KMS-11 (cell line): ENCODE data around the gene AMPD2.

Experiments
- H2AFZ ChIP-seq: fragments of 200-600 bp; sonication (generic); 2 replicates; pipeline ENCODE4 v1.6.1; 2016; ENCODE audit warnings: antibody characterized with exemption, mixed run types, low read depth
- H3K27ac ChIP-seq: fragments of 200-600 bp; sonication (generic); 2 replicates; pipeline ENCODE4 v1.6.1; 2016; ENCODE audit warnings: mild to moderate bottlenecking, mixed run types
- H3K27me3 ChIP-seq: fragments of 200-600 bp; sonication (generic); 2 replicates; pipeline ENCODE4 v1.6.1; 2017; ENCODE audit warnings: mild to moderate bottlenecking, low read depth, mixed run types, moderate library complexity; ENCODE audit not compliant: insufficient read depth
- H3K36me3 ChIP-seq: fragments of 200-600 bp; sonication (generic); 2 replicates; pipeline ENCODE4 v1.6.1; 2017; ENCODE audit warnings: mild to moderate bottlenecking, mixed run types; ENCODE audit not compliant: insufficient read depth
- H3K4me1 ChIP-seq: fragments of 200-600 bp; sonication (generic); 2 replicates; pipeline ENCODE4 v1.6.1; 2016; ENCODE audit warnings: mild to moderate bottlenecking, low read depth, mixed run types; ENCODE audit not compliant: poor library complexity, severe bottlenecking
- H3K4me2 ChIP-seq: fragments of 200-600 bp; sonication (generic); 2 replicates; pipeline ENCODE4 v1.7.0; 2016; ENCODE audit warnings: mild to moderate bottlenecking, mixed run types
- H3K4me3 ChIP-seq: fragments of 200-600 bp; sonication (generic); IDR thresholded peaks from 2 replicates; pipeline ENCODE4 v1.6.1; 2017; ENCODE audit warnings: low read depth, low read length, mixed read lengths; ENCODE audit not compliant: insufficient read depth
- H3K79me2 ChIP-seq: fragments of 200-600 bp; sonication (generic); 2 replicates; pipeline ENCODE4 v1.6.1; 2016; ENCODE audit warnings: low read depth, mixed run types; ENCODE audit not compliant: insufficient read depth
- H3K9ac ChIP-seq: fragments of 200-600 bp; sonication (generic); 2 replicates; pipeline ENCODE4 v1.6.1; 2016; ENCODE audit warnings: mild to moderate bottlenecking, mixed run types
- H4K20me1 ChIP-seq: fragments of 200-600 bp; sonication (generic); 2 replicates; pipeline ENCODE4 v1.6.1; 2016; ENCODE audit warnings: mild to moderate bottlenecking, mixed run types; ENCODE audit not compliant: insufficient read depth
- CTCF ChIP-seq: fragments of 200-600 bp; sonication (generic); conservative IDR thresholded peaks from 2 replicates; pipeline ENCODE4 v1.6.1; 2017; ENCODE audit warnings: low read depth, mild to moderate bottlenecking, antibody characterized with exemption, low read length, moderate library complexity, mixed read lengths

Gene AMPD2

GRCh38 chr1:109623601-109624161 lies 4.0 kb downstream of the AMPD2 start:
- no peaks in the 10 kb centered on the region for H3K27me3 ChIP-seq
- H4K20me1 ChIP-seq: no peaks in the 10 kb centered on the region
- H2AFZ ChIP-seq: no peak overlapping the region
- peaks cover 48% of the 10 kb centered on the region for H3K79me2 ChIP-seq
- H3K4me3 ChIP-seq: no peak overlapping the region
- no peak overlapping the region for H3K27ac ChIP-seq
- H3K4me1 ChIP-seq: peaks cover 16% of the 10 kb centered on the region
- no peak for TF ChIP-seq CTCF
- peaks cover 13% of the 10 kb centered on the region; the same call in 1 of the 2 replicates for H3K36me3 ChIP-seq
- H3K4me2 ChIP-seq: no peak overlapping the region
- no peak overlapping the region for H3K9ac ChIP-seq

- Histone ChIP-seq H3K36me3 (peaks cover 15% of the 10 kb centered on the region; the same call in 1 of the 2 replicates), H3K4me3 (no peak overlapping the region), H3K27me3 (no peaks in the 10 kb centered on the region), H3K79me2 (peaks cover 48% of the 10 kb centered on the region), H4K20me1 (no peaks in the 10 kb centered on the region), H2AFZ (no peak overlapping the region), H3K27ac (no peak overlapping the region), H3K4me2 (no peak overlapping the region), H3K9ac (no peak overlapping the region), H3K4me1 (peaks cover 9% of the 10 kb centered on the region)
- TF ChIP-seq CTCF: no peak
Observed at GRCh38 chr1:109624201-109625010, 4.8 kb downstream of the AMPD2 start.

GRCh38 chr1:109625176-109625575 lies 5.5 kb downstream of the AMPD2 start:
- Histone ChIP-seq H3K79me2 (peaks cover 43% of the 10 kb centered on the region), H2AFZ (no peak overlapping the region), H4K20me1 (no peaks in the 10 kb centered on the region), H3K36me3 (peaks cover 18% of the 10 kb centered on the region; the same call in 1 of the 2 replicates), H3K4me2 (no peak overlapping the region), H3K9ac (no peak overlapping the region), H3K27ac (no peak overlapping the region), H3K4me1 (peaks cover 9% of the 10 kb centered on the region), H3K27me3 (no peaks in the 10 kb centered on the region), H3K4me3 (no peak overlapping the region)
- no peak for TF ChIP-seq CTCF

- no peaks in the 10 kb centered on the region for H4K20me1 ChIP-seq
- H3K36me3 ChIP-seq: peaks cover 19% of the 10 kb centered on the region; the same call in 1 of the 2 replicates
- no peak overlapping the region for H3K9ac ChIP-seq
- H3K4me2 ChIP-seq: no peak overlapping the region
- H3K27me3 ChIP-seq: no peaks in the 10 kb centered on the region
- H3K79me2 ChIP-seq: peaks cover 38% of the 10 kb centered on the region
- no peak overlapping the region for H3K27ac ChIP-seq
- TF ChIP-seq CTCF: no peak
- no peak overlapping the region for H2AFZ ChIP-seq
- H3K4me1 ChIP-seq: peaks cover 9% of the 10 kb centered on the region
- H3K4me3 ChIP-seq: no peak overlapping the region
Observed at GRCh38 chr1:109625601-109626560, 6.2 kb downstream of the AMPD2 start.
